SK-N-SH (cell line): ENCODE results near the gene MT2A. TPM values are rescaled to one million over a fixed set of nuclear protein-coding genes. Genes with fewer than 3 reads are reported as not detected.

Experiments
- CTCF ChIA-PET: fragments of 300-600, 350-600 bp; formaldehyde crosslinking; extraction: SDS; loops from one replicate; lab custom pipeline; 2021; lab: Yijun Ruan, JAX
- POLR2A ChIA-PET: fragments of 350-600 bp; sonication (Branson Sonifier 250); formaldehyde crosslinking; extraction: SDS; loops from one replicate; lab custom pipeline; 2020; ENCODE audit warnings: antibody characterized with exemption, inconsistent platforms; lab: Yijun Ruan, JAX
- DNase-seq: peaks from one replicate; pipeline ENCODE4 v3.0.0; 2012
- H2AFZ ChIP-seq: fragments of 200-600 bp; sonication (generic); 2 replicates; pipeline ENCODE4 v1.8.1; 2016; ENCODE audit warnings: antibody characterized with exemption, mild to moderate bottlenecking, low read depth
- H3F3A ChIP-seq: fragments of 200-600 bp; sonication (generic); replicated peaks from 2 replicates; pipeline ENCODE3; 2016; ENCODE audit warnings: antibody characterized with exemption, mild to moderate bottlenecking; ENCODE audit not compliant: insufficient read depth
- H3K27ac ChIP-seq, 2 experiments: fragments of 200-500 bp in 1 of 2; fragments of 200-600 bp in 1 of 2; sonication (Bioruptor generic) in 1 of 2; sonication (generic), shearing (Covaris generic) in 1 of 2; 2 replicates each; pipeline versions ENCODE4 v1.5.1 to v1.6.1; 2014 to 2016; ENCODE audit warnings: low read depth in 2 of 2, inconsistent platforms in 1 of 2, low read length in 1 of 2, mild to moderate bottlenecking in 1 of 2, mixed read lengths in 1 of 2
- H3K27me3 ChIP-seq: fragments of 200-600 bp; sonication (generic), shearing (Covaris generic); 2 replicates; pipeline ENCODE4 v1.6.1; 2016; ENCODE audit warnings: mixed run types; ENCODE audit not compliant: insufficient read depth
- H3K36me3 ChIP-seq, 2 experiments: fragments of 200-500 bp in 1 of 2; fragments of 200-600 bp in 1 of 2; sonication (Bioruptor generic) in 1 of 2; sonication (generic) in 1 of 2; replicated peaks in 1 of 2; 2 replicates each; pipeline versions ENCODE3 to v1.5.1; 2014 to 2016; ENCODE audit warnings: low read length in 1 of 2, mild to moderate bottlenecking in 1 of 2; ENCODE audit not compliant: insufficient read depth in 2 of 2, control insufficient read depth in 1 of 2
- H3K4me1 ChIP-seq, 2 experiments: fragments of 200-500 bp in 1 of 2; fragments of 200-600 bp in 1 of 2; sonication (Bioruptor generic) in 1 of 2; sonication (generic), shearing (Covaris generic) in 1 of 2; 2 replicates each; pipeline versions ENCODE4 v1.5.1 to v1.6.1; 2014 to 2016; ENCODE audit warnings: low read depth in 1 of 2, low read length in 1 of 2, mixed run types in 1 of 2; ENCODE audit not compliant: insufficient read depth in 2 of 2, control insufficient read depth in 1 of 2
- H3K4me2 ChIP-seq: fragments of 200-600 bp; sonication (generic), shearing (Covaris generic); 2 replicates; pipeline ENCODE4 v1.6.1; 2017; ENCODE audit warnings: mixed run types
- H3K4me3 ChIP-seq, 2 experiments: fragments of 200-500 bp in 1 of 2; fragments of 200-600 bp in 1 of 2; sonication (Bioruptor generic) in 1 of 2; sonication (generic), shearing (Covaris generic) in 1 of 2; 2 replicates each; pipeline versions ENCODE4 v1.5.1 to v1.8.1; 2014 to 2016; ENCODE audit warnings: low read depth in 2 of 2, inconsistent platforms in 1 of 2, low read length in 1 of 2, mild to moderate bottlenecking in 1 of 2, mixed read lengths in 1 of 2, moderate library complexity in 1 of 2
- H3K79me2 ChIP-seq: fragments of 200-600 bp; sonication (generic); 2 replicates; pipeline ENCODE4 v1.8.1; 2017; ENCODE audit warnings: mild to moderate bottlenecking; ENCODE audit not compliant: insufficient read depth
- H3K9ac ChIP-seq: fragments of 200-600 bp; sonication (generic); 2 replicates; pipeline ENCODE4 v1.6.1; 2017; ENCODE audit warnings: mixed run types
- H3K9me2 ChIP-seq: fragments of 200-600 bp; sonication (generic); 2 replicates; pipeline ENCODE4 v1.6.1; 2017; ENCODE audit warnings: mixed run types
- H3K9me3 ChIP-seq: fragments of 200-600 bp; sonication (generic); 2 replicates; pipeline ENCODE4 v1.6.1; 2017; ENCODE audit warnings: mixed run types, mild to moderate bottlenecking, moderate library complexity
- H4K20me1 ChIP-seq: fragments of 200-600 bp; sonication (generic); 2 replicates; pipeline ENCODE4 v1.6.1; 2017; ENCODE audit warnings: mild to moderate bottlenecking, mixed run types; ENCODE audit not compliant: insufficient read depth
- CHD2 ChIP-seq: fragments of 150-350 bp; IDR thresholded peaks from 2 replicates; pipeline ENCODE4 v1.6.1; 2018; ENCODE audit warnings: low read length; ENCODE audit not compliant: partially characterized antibody
- FOSL2 ChIP-seq: IDR thresholded peaks from 2 replicates; pipeline ENCODE4 v1.4.0; 2012; ENCODE audit warnings: low read depth, mild to moderate bottlenecking, moderate library complexity, borderline replicate concordance
- GATA2 ChIP-seq: sonication (generic); formaldehyde crosslinking; IDR thresholded peaks from 2 replicates; pipeline ENCODE4 v1.5.0; 2020; ENCODE audit warnings: mild to moderate bottlenecking, missing genetic modification reagents
- JUND ChIP-seq: IDR thresholded peaks from 2 replicates; pipeline ENCODE4 v1.4.0; 2012
- MEF2A ChIP-seq: IDR thresholded peaks from 2 replicates; pipeline ENCODE4 v1.4.0; 2012; ENCODE audit warnings: low read depth, borderline replicate concordance
- NRF1 ChIP-seq: IDR thresholded peaks from 2 replicates; pipeline ENCODE4 v1.6.1; 2012; ENCODE audit warnings: low read depth, mild to moderate bottlenecking, low read length
- RCOR1 ChIP-seq: fragments of 150-350 bp; IDR thresholded peaks from 2 replicates; pipeline ENCODE4 v1.6.1; 2017; ENCODE audit warnings: antibody characterized with exemption, low read length
- REST ChIP-seq: IDR thresholded peaks from 2 replicates; pipeline ENCODE4 v1.6.1; 2012; ENCODE audit warnings: mild to moderate bottlenecking, low read depth, low read length, moderate library complexity
- SIN3A ChIP-seq: IDR thresholded peaks from 2 replicates; pipeline ENCODE4 v1.6.1; 2012; ENCODE audit warnings: low read depth, mild to moderate bottlenecking, low read length, moderate library complexity, borderline replicate concordance
- USF1 ChIP-seq: IDR thresholded peaks from 2 replicates; pipeline ENCODE4 v1.4.0; 2012; ENCODE audit warnings: low read depth, borderline replicate concordance
- ZBTB33 ChIP-seq: IDR thresholded peaks from 2 replicates; pipeline ENCODE4 v1.4.0; 2012; ENCODE audit warnings: low read depth, borderline replicate concordance
- WGBS: methylation state at CpG from one replicate; pipeline ENCODE4 v1.1.6; 2017; ENCODE audit warnings: low lambda C conversion rate; 5-methylcytosine and 5-hydroxymethylcytosine counted together
- polyA plus RNA-seq, 3 experiments: library from polyadenylated mRNA; depleted of rRNA; stranded (reverse); fragments of >200 nt; gene quantifications; 2 replicates each; pipeline ENCODE4 v1.2.3, GENCODE V29; 2012

Gene MT2A
- polyA plus RNA-seq, 1 of the 3 experiments (the other 2 are of a cell fraction): 133 TPM

- DNase-seq: peak; percentile 74
- POLR2A ChIA-PET: no interaction called here
- no peak within 1 kb of the TSS for H3K9ac ChIP-seq
Observed at GRCh38 chr16:56637814-56638750, 29.7 kb downstream of the MT2A start, which contains the start of gene MT1A. MT1A (plus strand) TSS chr16:56638666; CDS start chr16:56638739, 73 bp downstream.

GRCh38 chr16:56639045-56639444, 30.7 kb downstream of the MT2A start:
- DNase-seq: no peak
- CTCF ChIA-PET: interaction anchor here (1.5 to 1.7 kb wide), 2 partner anchors 12 to 36 kb away, joined by 4 read pairs; partner anchors contain the start of gene MT1B

More at GRCh38 chr16:56637814-56638750, 29.7 kb downstream of the MT2A start, which contains the start of gene MT1A:
- H3F3A ChIP-seq: no peaks in the 10 kb centered on the region
- WGBS: 41% methylated on average over 57 of the region's 68 CpGs
- TF ChIP-seq RCOR1: no peak
- peak; percentile 61 for TF ChIP-seq NRF1
- TF ChIP-seq, all 33 proteins: peak for 1
- peaks cover 31% of the 10 kb centered on the region; the same call in 1 of the 2 replicates for H3K27me3 ChIP-seq
- H3K4me3 ChIP-seq: peak within 1 kb of the TSS; percentile 48 to 52
- no peaks in the 10 kb centered on the region for H3K9me3 ChIP-seq
- CTCF ChIA-PET: no interaction called here
- peaks cover 0 to 9% of the 10 kb centered on the region in 2 experiments; a peak in 1 of 4 replicates for H3K4me1 ChIP-seq
- H3K36me3 ChIP-seq: no peaks in the 10 kb centered on the region
- no peaks in the 10 kb centered on the region for H4K20me1 ChIP-seq
- H2AFZ ChIP-seq: peak within 1 kb of the TSS; percentile 68; the same call in 1 of the 2 replicates
- H3K4me2 ChIP-seq: peak within 1 kb of the TSS; percentile 62; the same call in 1 of the 2 replicates
- no peak within 1 kb of the TSS for H3K27ac ChIP-seq
- no peaks in the 10 kb centered on the region for H3K79me2 ChIP-seq
- H3K9me2 ChIP-seq: no peaks in the 10 kb centered on the region

GRCh38 chr16:56640076-56640475, 31.7 kb downstream of the MT2A start:
- Histone ChIP-seq H3K9me2 (no peaks in the 10 kb centered on the region), H3K27me3 (peaks cover 30% of the 10 kb centered on the region; the same call in 1 of the 2 replicates), H3K4me3 (no peak overlapping the region), H3K79me2 (no peaks in the 10 kb centered on the region), H3K4me2 (no peak overlapping the region), H3K36me3 (no peaks in the 10 kb centered on the region), H3K27ac (no peak overlapping the region), H3K9me3 (no peaks in the 10 kb centered on the region), H3K9ac (no peak overlapping the region), H4K20me1 (no peaks in the 10 kb centered on the region), H3K4me1 (peaks cover 0 to 6% of the 10 kb centered on the region in 2 experiments; a peak in 1 of 4 replicates), H3F3A (no peaks in the 10 kb centered on the region), H2AFZ (no peak overlapping the region)
- POLR2A ChIA-PET: no interaction called here
- CTCF ChIA-PET: interaction anchor here (1.5 to 1.7 kb wide), 2 partner anchors 11 to 37 kb away, joined by 4 read pairs; partner anchors contain the start of gene MT1B
- no peak for TF ChIP-seq GATA2 (CRISPR knock-in tag)
- no peak for TF ChIP-seq FOSL2
- TF ChIP-seq ZBTB33: no peak
- no peak for TF ChIP-seq SIN3A
- TF ChIP-seq MEF2A: no peak
- no peak for TF ChIP-seq REST
- DNase-seq: no peak
- 75% methylated on average over 1 of the region's 1 CpG for WGBS

More at GRCh38 chr16:56639045-56639444, 30.7 kb downstream of the MT2A start:
- Histone ChIP-seq H2AFZ (no peak overlapping the region), H3K36me3 (no peaks in the 10 kb centered on the region), H3K9me2 (no peaks in the 10 kb centered on the region), H3K27me3 (peaks cover 31% of the 10 kb centered on the region; the same call in 1 of the 2 replicates), H3K4me2 (no peak overlapping the region), H3K27ac (no peak overlapping the region), H3K79me2 (no peaks in the 10 kb centered on the region), H3F3A (no peaks in the 10 kb centered on the region), H3K4me1 (peaks cover 0 to 9% of the 10 kb centered on the region in 2 experiments; a peak in 1 of 4 replicates), H3K9me3 (no peaks in the 10 kb centered on the region), H3K9ac (no peak overlapping the region), H4K20me1 (no peaks in the 10 kb centered on the region), H3K4me3 (no peak overlapping the region)
- POLR2A ChIA-PET: no interaction called here
- no peak for TF ChIP-seq USF1
- TF ChIP-seq RCOR1: no peak
- no peak for TF ChIP-seq JUND
- no peak for TF ChIP-seq CHD2
- 36% methylated on average over 1 of the region's 1 CpG for WGBS
